NOMO-1 treated with dmso at 0.1 percent for 144 hours (cell line): ENCODE results near the gene IFI30.
"Not testable (repeated sequence)": the region's sequence is repeated elsewhere in the genome, so short reads cannot be mapped to it uniquely, and the experiment has no call there.

Source experiments
- DNase-seq: peaks from one replicate; lab custom pipeline; 2025; ENCODE audit not compliant: unreplicated experiment; lab: John Stamatoyannopoulos, UW

IFI30 gene

GRCh38 chr19:18202397-18202777 is 28.8 kb downstream of the IFI30 start:
- no peak for DNase-seq

GRCh38 chr19:18202778-18203407 is 29.3 kb downstream of the IFI30 start:
- no peak for DNase-seq

- DNase-seq = no peak
Measured at GRCh38 chr19:18203408-18203862, 29.8 kb downstream of the IFI30 start.

GRCh38 chr19:18203863-18204393 is 30.3 kb downstream of the IFI30 start, which contains the start of gene RAB3A:
Gene RAB3A (minus strand): TSS chr19:18204042. CDS start chr19:18202740, 1,302 bp downstream.
- peak; percentile 100 for DNase-seq

GRCh38 chr19:18204394-18205199 is 31.0 kb downstream of the IFI30 start:
- no peak for DNase-seq

GRCh38 chr19:18205200-18205892 is 31.7 kb downstream of the IFI30 start:
- no peak for DNase-seq

GRCh38 chr19:18206018-18206417 is 32.4 kb downstream of the IFI30 start:
- DNase-seq = no peak

GRCh38 chr19:18208098-18208951 is 34.7 kb downstream of the IFI30 start:
- no peak for DNase-seq

GRCh38 chr19:18209912-18210311 is 36.3 kb downstream of the IFI30 start:
- DNase-seq = not testable (repeated sequence)

- no peak for DNase-seq
Measured at GRCh38 chr19:18211683-18212082, 38.1 kb downstream of the IFI30 start.

- DNase-seq = no peak
Measured at GRCh38 chr19:18214779-18215433, 41.3 kb downstream of the IFI30 start.

GRCh38 chr19:18216789-18217188 is 43.2 kb downstream of the IFI30 start:
- DNase-seq = no peak

- DNase-seq = no peak
Measured at GRCh38 chr19:18218159-18218558, 44.5 kb downstream of the IFI30 start.

GRCh38 chr19:18218600-18218999 is 45.0 kb downstream of the IFI30 start:
- no peak for DNase-seq

GRCh38 chr19:18219911-18220631 is 46.5 kb downstream of the IFI30 start:
- no peak for DNase-seq

- DNase-seq = no peak
Measured at GRCh38 chr19:18220632-18221275, 47.1 kb downstream of the IFI30 start.

GRCh38 chr19:18221815-18222725 is 48.5 kb downstream of the IFI30 start:
- no peak for DNase-seq
